H1 (cell line): ENCODE measurements around the gene CDHR2. TPM values are rescaled to one million over a fixed set of nuclear protein-coding genes. Genes with fewer than 3 reads are reported as not detected.

Experiments
- KDM4A ChIP-seq: IDR thresholded peaks from one replicate; pipeline ENCODE4 v1.7.1; 2012; ENCODE audit warnings: low read depth, mild to moderate bottlenecking, moderate library complexity, low read length, inconsistent platforms; ENCODE audit not compliant: severe bottlenecking
- polyA plus RNA-seq, 7 experiments: library from polyadenylated mRNA; depleted of rRNA in 3 of 7; stranded (reverse) in 5 of 7; unstranded in 2 of 7; fragments of >200 nt in 5 of 7; fragments of 200-250 nt in 2 of 7; gene quantifications; 1 replicate in 5 of 7; 2 replicates in 1 of 7; 4 replicates in 1 of 7; pipeline versions ENCODE4 v1.2.1 to v1.2.3, GENCODE V29; 2011 to 2013; ENCODE audit warnings: missing spikeins in 2 of 7, mixed read lengths in 2 of 7
- total RNA-seq: library from RNA; stranded (reverse); fragmentation: NEBNext Ultra II Directional; extraction: Animal tissue kit (Norgen Biotek cat#: 25700); gene quantifications from 2 replicates; pipeline ENCODE4 v1.2.1, GENCODE V29; 2021

CDHR2 gene
- total and polyA plus RNA-seq, 2 of the 8 experiments (the other 6 are each of a cell fraction or from before 2014, with no cell fraction given) = 0.02 to 0.43 TPM

GRCh38 chr5:176517053-176517661, 32.0 kb upstream of the CDHR2 start (continued):
- no peak for TF ChIP-seq KDM4A
